ENCODE measurements around the gene HOXA11.
A peak's percentile ranks its signal among the peaks of the same experiment; 100 is the strongest.

HOXA11 gene

GRCh38 chr7:27159266-27160144 lies 25.5 kb downstream of the HOXA11 start:
- H3K4me3 ChIP-seq (ENCODE audit: control insufficient read depth, low read depth, low read length), result peak overlapping the region; percentile 77
- DNase-seq (ENCODE audit: low read depth), result peak; percentile 15
- TF ChIP-seq, protein P1, sequence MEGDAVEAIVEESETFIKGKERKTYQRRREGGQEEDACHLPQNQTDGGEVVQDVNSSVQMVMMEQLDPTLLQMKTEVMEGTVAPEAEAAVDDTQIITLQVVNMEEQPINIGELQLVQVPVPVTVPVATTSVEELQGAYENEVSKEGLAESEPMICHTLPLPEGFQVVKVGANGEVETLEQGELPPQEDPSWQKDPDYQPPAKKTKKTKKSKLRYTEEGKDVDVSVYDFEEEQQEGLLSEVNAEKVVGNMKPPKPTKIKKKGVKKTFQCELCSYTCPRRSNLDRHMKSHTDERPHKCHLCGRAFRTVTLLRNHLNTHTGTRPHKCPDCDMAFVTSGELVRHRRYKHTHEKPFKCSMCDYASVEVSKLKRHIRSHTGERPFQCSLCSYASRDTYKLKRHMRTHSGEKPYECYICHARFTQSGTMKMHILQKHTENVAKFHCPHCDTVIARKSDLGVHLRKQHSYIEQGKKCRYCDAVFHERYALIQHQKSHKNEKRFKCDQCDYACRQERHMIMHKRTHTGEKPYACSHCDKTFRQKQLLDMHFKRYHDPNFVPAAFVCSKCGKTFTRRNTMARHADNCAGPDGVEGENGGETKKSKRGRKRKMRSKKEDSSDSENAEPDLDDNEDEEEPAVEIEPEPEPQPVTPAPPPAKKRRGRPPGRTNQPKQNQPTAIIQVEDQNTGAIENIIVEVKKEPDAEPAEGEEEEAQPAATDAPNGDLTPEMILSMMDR (conservative IDR thresholded peaks at IDR 0.05; ENCODE audit: control insufficient read depth, insufficient read depth, low read depth, low read length), result no peak

DNA sequence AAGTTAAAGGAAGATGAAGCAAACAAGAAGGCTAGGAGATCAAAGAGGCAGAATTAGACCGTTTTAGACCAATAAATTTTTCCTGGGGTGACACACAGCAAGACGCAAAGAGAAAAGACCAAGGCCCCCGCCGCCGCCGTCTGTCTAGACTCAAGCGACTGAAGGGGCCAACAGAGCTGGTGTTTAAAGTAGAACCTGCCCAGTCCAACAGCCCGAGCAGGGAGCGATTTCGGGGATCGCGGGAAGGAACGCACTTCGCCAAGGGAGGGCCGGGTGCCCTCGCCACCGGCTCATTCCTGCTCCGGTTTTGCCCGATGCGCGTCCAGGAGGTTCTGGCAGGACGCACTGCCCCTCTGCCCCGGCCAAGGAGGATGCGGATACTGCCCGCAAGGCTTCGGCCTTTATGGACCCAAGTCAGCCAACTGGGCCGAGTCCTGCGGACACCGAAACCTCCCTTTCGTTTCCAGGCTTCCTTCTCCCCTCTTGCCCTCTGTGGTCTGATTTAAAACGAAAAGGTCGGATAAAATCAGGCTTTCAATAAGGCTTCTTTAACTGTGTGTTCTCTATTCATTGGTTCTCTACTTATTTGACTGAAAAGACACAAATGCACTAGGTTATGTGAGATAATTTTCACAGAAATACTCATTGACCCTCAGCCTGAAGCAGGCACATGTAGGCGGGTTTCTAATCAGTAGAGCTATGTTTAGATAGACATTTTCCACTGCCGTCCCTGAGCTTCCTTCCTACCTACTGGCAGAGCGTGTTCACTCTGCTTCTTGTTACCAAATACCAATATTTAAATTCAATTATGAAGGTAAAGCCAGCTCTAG lies 26.4 kb downstream of the HOXA11 start:
- TF ChIP-seq, protein P1 (conservative IDR thresholded peaks at IDR 0.05; ENCODE audit: control insufficient read depth, insufficient read depth, low read depth, low read length), result no peak
- peak overlapping the region; percentile 3 for H3K4me3 ChIP-seq (ENCODE audit: control insufficient read depth, low read depth, low read length)
- peak; percentile 12 for DNase-seq (ENCODE audit: low read depth)

DNA sequence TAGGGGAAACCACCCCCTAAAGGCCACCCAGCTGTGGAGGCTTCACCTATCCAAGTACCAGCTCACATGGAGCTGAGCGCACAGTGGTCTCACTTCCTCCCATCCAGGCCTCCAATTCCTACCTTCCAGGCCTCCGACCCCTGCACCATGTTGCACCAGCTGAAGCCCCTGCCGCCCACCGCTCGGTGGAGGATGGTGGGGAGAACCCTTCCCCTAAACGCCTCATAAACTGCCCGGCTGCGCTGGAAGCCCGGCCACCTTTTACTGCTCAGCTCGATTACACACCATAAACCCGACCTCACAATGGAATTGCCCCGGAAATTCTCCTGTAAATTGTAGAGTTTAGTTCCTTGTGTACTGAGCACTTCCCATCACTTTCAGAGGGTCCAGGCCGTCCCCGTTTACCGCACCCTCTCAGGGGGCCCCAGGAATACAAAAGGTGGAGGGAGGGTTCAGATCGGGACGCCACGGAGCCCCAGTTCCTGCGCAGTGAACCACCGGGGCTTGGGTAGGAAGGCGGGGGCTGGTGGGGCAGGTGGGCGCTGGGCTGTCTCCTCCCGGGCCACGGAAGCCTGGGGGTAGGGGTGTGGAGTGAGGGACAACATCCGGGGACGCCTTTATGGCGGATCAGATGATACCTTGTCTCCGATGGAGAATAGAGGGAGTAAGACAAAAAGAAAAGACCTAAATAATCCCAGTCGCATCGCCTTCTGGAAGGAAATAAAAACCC lies 27.2 kb downstream of the HOXA11 start:
- DNase-seq (ENCODE audit: low read depth), result no peak
- no peak overlapping the region for H3K4me3 ChIP-seq (ENCODE audit: control insufficient read depth, low read depth, low read length)
- TF ChIP-seq, protein P1 (conservative IDR thresholded peaks at IDR 0.05; ENCODE audit: control insufficient read depth, insufficient read depth, low read depth, low read length), result no peak

DNA sequence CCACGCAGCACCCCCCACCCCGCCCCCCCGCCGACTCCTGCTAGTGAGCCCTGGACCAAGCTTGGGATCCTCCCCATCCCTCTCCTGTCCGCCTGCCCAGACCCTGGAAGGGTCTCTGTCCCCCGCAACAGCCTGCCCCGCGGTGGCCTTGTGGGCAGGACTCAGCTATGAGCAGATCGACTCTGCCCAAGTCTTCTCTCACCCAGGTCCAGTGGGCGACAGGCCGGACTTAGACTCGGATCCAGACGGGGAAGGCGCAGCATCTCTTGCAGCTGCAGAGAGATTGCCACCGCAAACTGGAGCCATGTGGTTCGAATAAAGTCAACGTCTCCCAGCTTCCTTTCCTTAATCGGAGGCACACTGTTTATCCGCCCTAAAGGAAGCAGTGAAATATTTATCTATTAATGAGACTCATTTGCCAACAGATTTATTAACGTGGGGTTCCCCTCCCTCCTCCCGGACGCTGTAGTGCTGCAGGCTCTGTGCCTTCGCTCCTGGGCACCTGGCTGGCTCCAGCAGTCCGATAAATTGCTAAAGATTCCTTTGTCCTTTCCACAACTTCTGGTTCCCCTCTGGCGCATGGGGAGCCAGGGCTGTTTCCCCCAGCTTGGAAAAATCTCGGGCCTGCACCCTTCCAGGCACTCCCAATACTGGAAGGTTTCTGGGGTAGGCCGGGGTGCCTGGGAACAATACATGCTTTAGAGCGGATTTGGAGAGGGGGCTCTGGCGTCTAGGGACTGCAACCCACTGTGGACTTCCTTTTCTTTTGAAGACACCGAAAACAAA lies 27.9 kb downstream of the HOXA11 start:
- TF ChIP-seq, protein P1 (conservative IDR thresholded peaks at IDR 0.05; ENCODE audit: control insufficient read depth, insufficient read depth, low read depth, low read length), result no peak
- H3K4me3 ChIP-seq (ENCODE audit: control insufficient read depth, low read depth, low read length), result peak overlapping the region; percentile 69
- peak; percentile 63 for DNase-seq (ENCODE audit: low read depth)

DNA sequence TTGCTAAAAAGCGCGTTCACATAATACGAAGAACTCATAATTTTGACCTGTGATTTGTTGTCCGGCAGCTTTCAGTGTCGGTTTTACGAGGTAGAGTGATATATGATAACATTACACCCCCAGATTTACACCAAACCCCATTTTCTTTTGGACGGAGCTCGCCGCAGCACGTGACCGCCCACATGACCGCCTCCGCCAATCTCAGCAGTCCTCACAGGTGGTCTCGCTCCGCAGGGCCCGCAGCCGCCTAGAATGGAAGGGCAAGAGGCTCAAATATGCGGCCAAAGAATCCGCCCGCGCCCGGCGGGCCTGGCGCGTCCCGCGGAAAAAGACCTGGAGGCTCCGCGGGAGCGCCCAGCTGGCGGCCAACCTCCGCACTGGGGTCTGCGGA lies 28.5 kb downstream of the HOXA11 start, which contains the start of gene HOXA7:
TSS of gene HOXA7 (minus strand) at position 168 of the 391 bp plus-strand sequence. CDS start at position 38, 130 bp downstream.
- peak within 1 kb of the TSS; percentile 69 for H3K4me3 ChIP-seq (ENCODE audit: control insufficient read depth, low read depth, low read length)
- DNase-seq (ENCODE audit: low read depth), result peak; percentile 75
- TF ChIP-seq, protein P1 (conservative IDR thresholded peaks at IDR 0.05; ENCODE audit: control insufficient read depth, insufficient read depth, low read depth, low read length), result no peak
